ENCODE results near the gene RNF113B. TPM values are rescaled to one million over a fixed set of nuclear protein-coding genes. Genes with fewer than 3 reads are reported as not detected.

The RNF113B gene
- polyA plus RNA-seq, 1 donor (not counting 4 experiments of a cell fraction or from before 2014, with no cell fraction given), result not detected

GRCh38 chr13:98187155-98187964, 10.3 kb upstream of the RNF113B start:
- H3K27ac ChIP-seq (ENCODE audit: control insufficient read depth, insufficient read depth, low read length), result no peak overlapping the region
- dilution Hi-C loops (cut with MboI; ENCODE audit: extremely low pct_ligation_motif_present, low sequenced_read_pairs), result no loop called here
- DNase-seq (ENCODE audit: low read depth, low spot score) (no peak), FAIRE-seq (no peak)
- TF ChIP-seq EZH2 (IDR thresholded peaks at IDR 0.05; ENCODE audit: low read length), result no peak
- TF ChIP-seq, protein P1, sequence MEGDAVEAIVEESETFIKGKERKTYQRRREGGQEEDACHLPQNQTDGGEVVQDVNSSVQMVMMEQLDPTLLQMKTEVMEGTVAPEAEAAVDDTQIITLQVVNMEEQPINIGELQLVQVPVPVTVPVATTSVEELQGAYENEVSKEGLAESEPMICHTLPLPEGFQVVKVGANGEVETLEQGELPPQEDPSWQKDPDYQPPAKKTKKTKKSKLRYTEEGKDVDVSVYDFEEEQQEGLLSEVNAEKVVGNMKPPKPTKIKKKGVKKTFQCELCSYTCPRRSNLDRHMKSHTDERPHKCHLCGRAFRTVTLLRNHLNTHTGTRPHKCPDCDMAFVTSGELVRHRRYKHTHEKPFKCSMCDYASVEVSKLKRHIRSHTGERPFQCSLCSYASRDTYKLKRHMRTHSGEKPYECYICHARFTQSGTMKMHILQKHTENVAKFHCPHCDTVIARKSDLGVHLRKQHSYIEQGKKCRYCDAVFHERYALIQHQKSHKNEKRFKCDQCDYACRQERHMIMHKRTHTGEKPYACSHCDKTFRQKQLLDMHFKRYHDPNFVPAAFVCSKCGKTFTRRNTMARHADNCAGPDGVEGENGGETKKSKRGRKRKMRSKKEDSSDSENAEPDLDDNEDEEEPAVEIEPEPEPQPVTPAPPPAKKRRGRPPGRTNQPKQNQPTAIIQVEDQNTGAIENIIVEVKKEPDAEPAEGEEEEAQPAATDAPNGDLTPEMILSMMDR (optimal IDR thresholded peaks at IDR 0.05 in 1 of 3, IDR thresholded peaks at IDR 0.05 in 1 of 3, conservative IDR thresholded peaks at IDR 0.05 in 1 of 3; ENCODE audit: extremely low read depth in 1 of 3, insufficient read depth in 2 of 3, low read length in 3 of 3), result no peak
- H3K4me1 ChIP-seq (ENCODE audit: control insufficient read depth, extremely low read depth, insufficient read depth, low read length), result no peaks in the 10 kb centered on the region
- H2AFZ ChIP-seq (ENCODE audit: control insufficient read depth, low read length), result no peak overlapping the region
- H3K36me3 ChIP-seq (ENCODE audit: control insufficient read depth in 2 of 2, extremely low read depth in 1 of 2, insufficient read depth in 2 of 2, low read length in 2 of 2), result no peaks in the 10 kb centered on the region
- no peak overlapping the region for H3K4me2 ChIP-seq (ENCODE audit: control insufficient read depth, extremely low read depth, insufficient read depth, low read depth, low read length)
- no peaks in the 10 kb centered on the region for H4K20me1 ChIP-seq (ENCODE audit: control insufficient read depth, extremely low read depth, insufficient read depth, low read length)
- no peaks in the 10 kb centered on the region for H3K9me1 ChIP-seq (ENCODE audit: control insufficient read depth, extremely low read depth, insufficient read depth, low read length)
- H3K27me3 ChIP-seq (ENCODE audit: control insufficient read depth, extremely low read depth, insufficient read depth, low read length), result no peaks in the 10 kb centered on the region
- no peaks in the 10 kb centered on the region for H3K9me3 ChIP-seq (ENCODE audit: control insufficient read depth, low read depth, low read length)
- no peak overlapping the region for H3K4me3 ChIP-seq (ENCODE audit: control insufficient read depth in 2 of 3, extremely low read depth in 1 of 3, insufficient read depth in 2 of 3, low read depth in 1 of 3, low read length in 3 of 3)
- H3K79me2 ChIP-seq (ENCODE audit: control insufficient read depth, insufficient read depth, low read length), result no peaks in the 10 kb centered on the region
- H3K9ac ChIP-seq (ENCODE audit: control insufficient read depth, extremely low read depth, insufficient read depth, low read length), result no peak overlapping the region

DNA sequence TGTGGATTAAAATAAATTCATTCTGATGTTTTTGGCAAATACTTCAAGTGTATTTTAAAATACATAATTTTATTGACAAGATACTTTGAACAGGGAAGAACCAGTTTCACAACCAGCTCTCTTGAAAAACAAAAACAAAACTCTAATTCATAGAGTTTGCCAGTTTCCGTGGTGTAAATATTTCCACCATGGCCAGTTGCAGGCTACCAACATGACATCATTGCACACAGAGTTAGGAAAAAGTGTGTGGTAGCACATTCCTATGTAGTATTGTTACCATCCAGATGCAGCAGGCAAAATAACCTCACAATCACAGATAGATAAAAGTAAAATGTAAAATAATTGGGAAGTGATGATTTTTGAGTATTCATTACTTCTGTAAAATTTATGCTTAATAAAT, 7.7 kb upstream of the RNF113B start:
- TF ChIP-seq, protein P1 (optimal IDR thresholded peaks at IDR 0.05 in 1 of 3, IDR thresholded peaks at IDR 0.05 in 1 of 3, conservative IDR thresholded peaks at IDR 0.05 in 1 of 3; ENCODE audit: extremely low read depth in 1 of 3, insufficient read depth in 2 of 3, low read length in 3 of 3), result no peak
- no peak for TF ChIP-seq EZH2 (IDR thresholded peaks at IDR 0.05; ENCODE audit: low read length)

More for the DNA sequence above, 7.7 kb upstream of the RNF113B start:
- Histone ChIP-seq H3K27me3 (ENCODE audit: control insufficient read depth, extremely low read depth, insufficient read depth, low read length) (no peaks in the 10 kb centered on the region), H3K36me3 (ENCODE audit: control insufficient read depth in 2 of 2, extremely low read depth in 1 of 2, insufficient read depth in 2 of 2, low read length in 2 of 2) (no peaks in the 10 kb centered on the region), H4K20me1 (ENCODE audit: control insufficient read depth, extremely low read depth, insufficient read depth, low read length) (no peaks in the 10 kb centered on the region), H3K4me2 (ENCODE audit: control insufficient read depth, extremely low read depth, insufficient read depth, low read depth, low read length) (no peak overlapping the region), H3K4me3 (ENCODE audit: control insufficient read depth in 2 of 3, extremely low read depth in 1 of 3, insufficient read depth in 2 of 3, low read depth in 1 of 3, low read length in 3 of 3) (no peak overlapping the region), H3K27ac (ENCODE audit: control insufficient read depth, insufficient read depth, low read length) (no peak overlapping the region), H3K9me3 (ENCODE audit: control insufficient read depth, low read depth, low read length) (no peaks in the 10 kb centered on the region), H3K79me2 (ENCODE audit: control insufficient read depth, insufficient read depth, low read length) (no peaks in the 10 kb centered on the region), H3K4me1 (ENCODE audit: control insufficient read depth, extremely low read depth, insufficient read depth, low read length) (no peaks in the 10 kb centered on the region), H3K9me1 (ENCODE audit: control insufficient read depth, extremely low read depth, insufficient read depth, low read length) (no peaks in the 10 kb centered on the region), H3K9ac (ENCODE audit: control insufficient read depth, extremely low read depth, insufficient read depth, low read length) (no peak overlapping the region), H2AFZ (ENCODE audit: control insufficient read depth, low read length) (no peak overlapping the region)
- dilution Hi-C loops (cut with MboI; ENCODE audit: extremely low pct_ligation_motif_present, low sequenced_read_pairs), result no loop called here
- FAIRE-seq (no peak), DNase-seq (ENCODE audit: low read depth, low spot score) (no peak)

All from keratinocyte (primary cell).